K562 treated with DMSO at 1 percent for 12 hours (cell line): ENCODE results near the gene MYOZ3. TPM values are rescaled to one million over a fixed set of nuclear protein-coding genes. Genes with fewer than 3 reads are reported as not detected.

ENCODE experiments used
- total RNA-seq: library from RNA; unstranded; fragments of 300-600 nt; gene quantifications from 2 replicates; pipeline ENCODE4 v1.2.3, GENCODE V29; 2022; ENCODE audit not compliant: insufficient read depth

Gene MYOZ3
- 0.17 TPM in 1 of 2 replicates, not detected in the other for total RNA-seq

GRCh38 chr5:150661086-150661485, at the start of gene MYOZ3:
Gene MYOZ3, plus strand, starts transcription at chr5:150661251. Its CDS starts 1,691 bp downstream, at chr5:150662942.

GRCh38 chr5:150640311-150641005, 20.6 kb upstream of the MYOZ3 start, which contains the start of gene SYNPO:
Gene SYNPO, plus strand, starts transcription at chr5:150640660. Its CDS starts 7,616 bp downstream, at chr5:150648276.

GRCh38 chr5:150700594-150701377, 39.7 kb downstream of the MYOZ3 start, which contains the start of gene RBM22:
Gene RBM22, minus strand, starts transcription at chr5:150701062. Its CDS starts 77 bp downstream, at chr5:150700985.

Other genes starting within 250 kb of the MYOZ3 start
- gene CD74, start 248.3 kb upstream of the MYOZ3 start, total RNA-seq, result 1.0 and 6.4 TPM in 2 replicates
- gene RPS14, start 211.5 kb upstream of the MYOZ3 start, total RNA-seq, result 6,591 and 10,809 TPM in 2 replicates
- gene NDST1, start 153.1 kb upstream of the MYOZ3 start, total RNA-seq, result 4.2 and 24.5 TPM in 2 replicates
- 0.18 and 0.85 TPM in 2 replicates for gene SYNPO, start 20.6 kb upstream of the MYOZ3 start, total RNA-seq
- gene RBM22, start 39.8 kb downstream of the MYOZ3 start, total RNA-seq, result 35.4 and 80.2 TPM in 2 replicates
- gene DCTN4, start 97.8 kb downstream of the MYOZ3 start, total RNA-seq, result 15.7 and 51.6 TPM in 2 replicates
- 60.0 and 66.2 TPM in 2 replicates for gene SMIM3, start 117.5 kb downstream of the MYOZ3 start, total RNA-seq
- not detected in 2 replicates for gene IRGM, start 185.3 kb downstream of the MYOZ3 start, total RNA-seq
- 1.2 and 7.5 TPM in 2 replicates for gene ZNF300, start 243.7 kb downstream of the MYOZ3 start, total RNA-seq